PC-3 (cell line): Measurements from ENCODE around the gene CADPS2.

Experiments
- EZH2 ChIP-seq: fragments of 300-600 bp; sonication (generic); IDR thresholded peaks from one replicate; pipeline ENCODE4 v1.6.1; 2017; ENCODE audit warnings: antibody characterized with exemption, mild to moderate bottlenecking, low read length; ENCODE audit not compliant: unreplicated experiment
- TF ChIP-seq, protein P1 (sequence below): fragments of 300-600 bp; sonication (generic); conservative IDR thresholded peaks from 2 replicates; pipeline ENCODE4 v1.5.1; 2017; ENCODE audit warnings: antibody characterized with exemption, low read depth, mild to moderate bottlenecking, low read length

DNA sequence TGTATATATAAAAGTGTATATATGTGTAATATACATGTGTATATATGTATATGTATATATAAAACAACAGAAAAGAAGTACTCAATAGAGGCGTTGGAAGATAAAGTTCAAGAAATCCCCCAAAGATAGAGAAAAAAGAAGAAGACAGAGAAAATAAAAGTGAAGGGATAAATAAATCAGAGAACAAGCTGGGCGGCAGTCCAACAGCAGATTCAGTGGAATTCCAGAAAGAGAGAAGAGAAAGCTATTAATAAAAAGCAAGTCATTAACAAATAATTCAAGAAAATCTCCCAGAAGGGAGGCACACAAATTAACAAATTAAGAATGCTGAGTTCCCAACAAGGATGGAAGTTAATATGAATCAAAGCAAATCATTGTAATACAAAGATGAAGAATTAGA is 124.2 kb downstream of the CADPS2 start:
- TF ChIP-seq, protein P1, sequence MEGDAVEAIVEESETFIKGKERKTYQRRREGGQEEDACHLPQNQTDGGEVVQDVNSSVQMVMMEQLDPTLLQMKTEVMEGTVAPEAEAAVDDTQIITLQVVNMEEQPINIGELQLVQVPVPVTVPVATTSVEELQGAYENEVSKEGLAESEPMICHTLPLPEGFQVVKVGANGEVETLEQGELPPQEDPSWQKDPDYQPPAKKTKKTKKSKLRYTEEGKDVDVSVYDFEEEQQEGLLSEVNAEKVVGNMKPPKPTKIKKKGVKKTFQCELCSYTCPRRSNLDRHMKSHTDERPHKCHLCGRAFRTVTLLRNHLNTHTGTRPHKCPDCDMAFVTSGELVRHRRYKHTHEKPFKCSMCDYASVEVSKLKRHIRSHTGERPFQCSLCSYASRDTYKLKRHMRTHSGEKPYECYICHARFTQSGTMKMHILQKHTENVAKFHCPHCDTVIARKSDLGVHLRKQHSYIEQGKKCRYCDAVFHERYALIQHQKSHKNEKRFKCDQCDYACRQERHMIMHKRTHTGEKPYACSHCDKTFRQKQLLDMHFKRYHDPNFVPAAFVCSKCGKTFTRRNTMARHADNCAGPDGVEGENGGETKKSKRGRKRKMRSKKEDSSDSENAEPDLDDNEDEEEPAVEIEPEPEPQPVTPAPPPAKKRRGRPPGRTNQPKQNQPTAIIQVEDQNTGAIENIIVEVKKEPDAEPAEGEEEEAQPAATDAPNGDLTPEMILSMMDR = no peak
- TF ChIP-seq EZH2 = no peak
